Progenitor cell of endocrine pancreas (in vitro differentiated cells): ENCODE measurements around the gene HOXD10. TPM values are rescaled to one million over a fixed set of nuclear protein-coding genes. Genes with fewer than 3 reads are reported as not detected.

Experiments
- DNase-seq: peaks from one replicate; pipeline ENCODE4 v3.0.0; 2021; ENCODE audit warnings: low spot score; ENCODE audit not compliant: unreplicated experiment
- H3K27ac Mint-ChIP-seq: 2 replicates; pipeline ENCODE4 v1.8.0; 2021; ENCODE audit warnings: mild to moderate bottlenecking, moderate library complexity, mixed read lengths
- H3K27me3 Mint-ChIP-seq: 2 replicates; pipeline ENCODE4 v1.8.0; 2021; ENCODE audit warnings: mixed read lengths
- H3K36me3 Mint-ChIP-seq: 2 replicates; pipeline ENCODE4 v1.8.0; 2022; ENCODE audit warnings: mixed read lengths; ENCODE audit not compliant: insufficient read depth
- H3K4me1 Mint-ChIP-seq: 2 replicates; pipeline ENCODE4 v1.8.0; 2021; ENCODE audit warnings: low read depth, mixed read lengths
- H3K4me3 Mint-ChIP-seq: 2 replicates; pipeline ENCODE4 v1.8.0; 2021; ENCODE audit warnings: low read depth, mild to moderate bottlenecking, moderate library complexity, mixed read lengths
- H3K9me3 Mint-ChIP-seq: 2 replicates; pipeline ENCODE4 v1.8.0; 2021; ENCODE audit warnings: low read depth, mixed read lengths
- CTCF ChIP-seq: fragments of 200-600 bp; sonication (generic); IDR thresholded peaks from one replicate; pipeline ENCODE4 v1.5.0; 2021; ENCODE audit warnings: antibody characterized with exemption, mild to moderate bottlenecking; ENCODE audit not compliant: unreplicated experiment
- total RNA-seq: library from RNA; stranded (reverse); gene quantifications from 2 replicates; pipeline ENCODE4 v1.2.1, GENCODE V29; 2021

Gene HOXD10
- total RNA-seq, 1 donor from 2014 or later = not detected

- no peak for TF ChIP-seq CTCF
- H3K27ac Mint-ChIP-seq = no peak overlapping the region
- H3K9me3 Mint-ChIP-seq = no peaks in the 10 kb centered on the region
- no peak for DNase-seq
- H3K27me3 Mint-ChIP-seq = peaks cover 97% of the 10 kb centered on the region
- no peaks in the 10 kb centered on the region for H3K4me1 Mint-ChIP-seq
- no peaks in the 10 kb centered on the region for H3K36me3 Mint-ChIP-seq
- H3K4me3 Mint-ChIP-seq = no peak overlapping the region
Observed at GRCh38 chr2:176148751-176149421, 32.3 kb downstream of the HOXD10 start.

- Mint-ChIP-seq H3K36me3 (no peaks in the 10 kb centered on the region), H3K27me3 (peaks cover 97% of the 10 kb centered on the region), H3K4me1 (no peaks in the 10 kb centered on the region), H3K4me3 (no peak overlapping the region), H3K9me3 (no peaks in the 10 kb centered on the region), H3K27ac (no peak overlapping the region)
- no peak for TF ChIP-seq CTCF
- DNase-seq = no peak
Observed at GRCh38 chr2:176149481-176149938, 32.9 kb downstream of the HOXD10 start.

GRCh38 chr2:176149939-176150583 is 33.5 kb downstream of the HOXD10 start:
- no peak overlapping the region for H3K27ac Mint-ChIP-seq
- H3K27me3 Mint-ChIP-seq = peaks cover 97% of the 10 kb centered on the region
- no peaks in the 10 kb centered on the region for H3K36me3 Mint-ChIP-seq
- H3K9me3 Mint-ChIP-seq = no peaks in the 10 kb centered on the region
- no peak for TF ChIP-seq CTCF
- no peak overlapping the region for H3K4me3 Mint-ChIP-seq
- H3K4me1 Mint-ChIP-seq = no peaks in the 10 kb centered on the region
- no peak for DNase-seq

GRCh38 chr2:176150584-176151441 is 34.2 kb downstream of the HOXD10 start:
- H3K27ac Mint-ChIP-seq = no peak overlapping the region
- H3K9me3 Mint-ChIP-seq = no peaks in the 10 kb centered on the region
- no peaks in the 10 kb centered on the region for H3K4me1 Mint-ChIP-seq
- peaks cover 97% of the 10 kb centered on the region for H3K27me3 Mint-ChIP-seq
- H3K36me3 Mint-ChIP-seq = no peaks in the 10 kb centered on the region
- TF ChIP-seq CTCF = no peak
- no peak overlapping the region for H3K4me3 Mint-ChIP-seq
- no peak for DNase-seq
